Ramos (cell line): ENCODE results near the gene KIF7.

Source experiments
- in situ Hi-C: fragments of 300-500 bp; cut with MboI; formaldehyde crosslinking; loops from one replicate; pipeline ENCODE4 v1.14.3; 2022; ENCODE audit warnings: low sequenced_read_pairs; ENCODE audit not compliant: unreplicated experiment

Gene KIF7

GRCh38 chr15:89649013-89649625, 6.1 kb downstream of the KIF7 start:
- in situ Hi-C loops = no loop called here

- in situ Hi-C loops = no loop called here
Observed at GRCh38 chr15:89648106-89649012, 6.9 kb downstream of the KIF7 start.

GRCh38 chr15:89647191-89647851, 7.9 kb downstream of the KIF7 start:
- in situ Hi-C loops = no loop called here

- in situ Hi-C loops = no loop called here
Observed at GRCh38 chr15:89646416-89647141, 8.7 kb downstream of the KIF7 start.

- in situ Hi-C loops = no loop called here
Observed at GRCh38 chr15:89645680-89646079, 9.6 kb downstream of the KIF7 start.

- in situ Hi-C loops = no loop called here
Observed at GRCh38 chr15:89642106-89642505, 13.2 kb downstream of the KIF7 start.

GRCh38 chr15:89641053-89641452, 14.2 kb downstream of the KIF7 start:
- in situ Hi-C loops = no loop called here

- in situ Hi-C loops = no loop called here
Observed at GRCh38 chr15:89640245-89640644, 15.0 kb downstream of the KIF7 start.

GRCh38 chr15:89633585-89633984, 21.7 kb downstream of the KIF7 start:
- in situ Hi-C loops = no loop called here

GRCh38 chr15:89632563-89633430, 22.5 kb downstream of the KIF7 start:
- in situ Hi-C loops = no loop called here

- in situ Hi-C loops = no loop called here
Observed at GRCh38 chr15:89631902-89632264, 23.4 kb downstream of the KIF7 start.

GRCh38 chr15:89630974-89631901, 24.0 kb downstream of the KIF7 start:
- in situ Hi-C loops = no loop called here

- in situ Hi-C loops = no loop called here
Observed at GRCh38 chr15:89630260-89630659, 25.0 kb downstream of the KIF7 start.

- in situ Hi-C loops = no loop called here
Observed at GRCh38 chr15:89629829-89630228, 25.4 kb downstream of the KIF7 start.

GRCh38 chr15:89628806-89629715, 26.2 kb downstream of the KIF7 start:
- in situ Hi-C loops = no loop called here

- in situ Hi-C loops = no loop called here
Observed at GRCh38 chr15:89628301-89628700, 27.0 kb downstream of the KIF7 start.

- in situ Hi-C loops = no loop called here
Observed at GRCh38 chr15:89627256-89627970, 27.9 kb downstream of the KIF7 start.
